PC-3 (cell line): ENCODE measurements around the gene PTPRN2.

Experiments
- EZH2 ChIP-seq: fragments of 300-600 bp; sonication (generic); IDR thresholded peaks from one replicate; pipeline ENCODE4 v1.6.1; 2017; ENCODE audit warnings: antibody characterized with exemption, mild to moderate bottlenecking, low read length; ENCODE audit not compliant: unreplicated experiment
- TF ChIP-seq, protein P1 (sequence below): fragments of 300-600 bp; sonication (generic); conservative IDR thresholded peaks from 2 replicates; pipeline ENCODE4 v1.5.1; 2017; ENCODE audit warnings: antibody characterized with exemption, low read depth, mild to moderate bottlenecking, low read length

GRCh38 chr7:158400601-158401225 is 186.9 kb downstream of the PTPRN2 start:
- TF ChIP-seq, protein P1, sequence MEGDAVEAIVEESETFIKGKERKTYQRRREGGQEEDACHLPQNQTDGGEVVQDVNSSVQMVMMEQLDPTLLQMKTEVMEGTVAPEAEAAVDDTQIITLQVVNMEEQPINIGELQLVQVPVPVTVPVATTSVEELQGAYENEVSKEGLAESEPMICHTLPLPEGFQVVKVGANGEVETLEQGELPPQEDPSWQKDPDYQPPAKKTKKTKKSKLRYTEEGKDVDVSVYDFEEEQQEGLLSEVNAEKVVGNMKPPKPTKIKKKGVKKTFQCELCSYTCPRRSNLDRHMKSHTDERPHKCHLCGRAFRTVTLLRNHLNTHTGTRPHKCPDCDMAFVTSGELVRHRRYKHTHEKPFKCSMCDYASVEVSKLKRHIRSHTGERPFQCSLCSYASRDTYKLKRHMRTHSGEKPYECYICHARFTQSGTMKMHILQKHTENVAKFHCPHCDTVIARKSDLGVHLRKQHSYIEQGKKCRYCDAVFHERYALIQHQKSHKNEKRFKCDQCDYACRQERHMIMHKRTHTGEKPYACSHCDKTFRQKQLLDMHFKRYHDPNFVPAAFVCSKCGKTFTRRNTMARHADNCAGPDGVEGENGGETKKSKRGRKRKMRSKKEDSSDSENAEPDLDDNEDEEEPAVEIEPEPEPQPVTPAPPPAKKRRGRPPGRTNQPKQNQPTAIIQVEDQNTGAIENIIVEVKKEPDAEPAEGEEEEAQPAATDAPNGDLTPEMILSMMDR, result no peak
- TF ChIP-seq EZH2, result no peak
